Osteoblast (primary cell): ENCODE results near the gene ZNF575. TPM values are rescaled to one million over a fixed set of nuclear protein-coding genes. Genes with fewer than 3 reads are reported as not detected.
A peak's percentile ranks its signal among the peaks of the same experiment; 100 is the strongest.

Experiments used
- DNase-seq: peaks from one replicate; pipeline ENCODE4 v3.0.0; 2011; ENCODE audit warnings: low spot score, mixed read lengths; ENCODE audit not compliant: insufficient read length; ENCODE audit errors: missing footprints
- H2AFZ ChIP-seq: 2 replicates; pipeline ENCODE4 v1.6.0; 2011; ENCODE audit warnings: mild to moderate bottlenecking, low read length
- H3K27ac ChIP-seq: 2 replicates; pipeline ENCODE4 v1.5.1; 2011; ENCODE audit warnings: mild to moderate bottlenecking, low read depth, low read length, moderate library complexity
- H3K27me3 ChIP-seq: 2 replicates; pipeline ENCODE4 v1.6.0; 2012; ENCODE audit warnings: mild to moderate bottlenecking, control low read depth, inconsistent platforms, low read length, moderate library complexity; ENCODE audit not compliant: insufficient read depth
- H3K36me3 ChIP-seq: 2 replicates; pipeline ENCODE4 v1.5.1; 2011; ENCODE audit warnings: mild to moderate bottlenecking, low read length, control low read depth, moderate library complexity; ENCODE audit not compliant: insufficient read depth
- H3K4me1 ChIP-seq: 2 replicates; pipeline ENCODE4 v1.5.1; 2011; ENCODE audit warnings: mild to moderate bottlenecking, low read length, control low read depth, moderate library complexity; ENCODE audit not compliant: insufficient read depth
- H3K4me2 ChIP-seq: 2 replicates; pipeline ENCODE4 v1.6.0; 2011; ENCODE audit warnings: mild to moderate bottlenecking, low read length; ENCODE audit not compliant: insufficient read depth
- H3K4me3 ChIP-seq: fragments of 200-600 bp; sonication (generic); 3 replicates; pipeline ENCODE4 v1.5.1; 2012; ENCODE audit warnings: mild to moderate bottlenecking, low read length, inconsistent platforms; ENCODE audit not compliant: insufficient read depth
- H3K79me2 ChIP-seq: 2 replicates; pipeline ENCODE4 v1.6.0; 2012; ENCODE audit warnings: mild to moderate bottlenecking, low read length, control low read depth, inconsistent platforms; ENCODE audit not compliant: insufficient read depth
- H3K9me3 ChIP-seq: 2 replicates; pipeline ENCODE4 v1.5.1; 2011; ENCODE audit warnings: low read depth, low read length, control low read depth
- H4K20me1 ChIP-seq: 2 replicates; pipeline ENCODE4 v1.6.0; 2012; ENCODE audit warnings: mild to moderate bottlenecking, low read length, control low read depth; ENCODE audit not compliant: insufficient read depth
- total RNA-seq: library from RNA; depleted of rRNA; stranded (reverse); fragments of >200 nt; gene quantifications from 2 replicates; pipeline ENCODE4 v1.2.3, GENCODE V29; 2012
- TF ChIP-seq, protein P1 (sequence below): IDR thresholded peaks from 2 replicates; pipeline ENCODE4 v1.5.1; 2011; ENCODE audit warnings: mild to moderate bottlenecking, low read depth, low read length, moderate library complexity; ENCODE audit errors: extremely low read depth

The ZNF575 gene
- total RNA-seq, 1 donor: 0.72 TPM

DNA sequence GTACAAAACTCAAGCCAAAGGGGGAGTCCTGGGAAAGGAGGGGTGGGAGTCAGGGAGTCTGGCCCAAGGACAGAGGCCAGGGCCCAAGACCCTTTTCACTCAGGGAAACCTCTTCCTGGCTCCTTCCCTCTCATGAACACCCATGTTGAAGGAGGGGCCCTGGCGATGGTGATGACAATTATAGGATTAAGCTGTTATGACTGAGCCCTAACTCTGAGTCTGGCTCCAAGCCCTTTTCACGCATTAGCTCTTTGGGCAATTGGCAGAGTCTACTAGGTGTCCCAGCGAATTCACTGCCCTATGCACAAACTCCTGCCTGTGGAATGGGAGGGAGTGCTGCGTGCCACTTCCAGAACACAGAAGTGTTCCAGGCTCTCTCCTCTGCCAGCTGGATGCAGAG, 20.7 kb downstream of the ZNF575 start:
- DNase-seq: peak; percentile 72
- no peak overlapping the region for H3K4me3 ChIP-seq
- no peak overlapping the region for H3K4me2 ChIP-seq
- H3K27ac ChIP-seq: no peak overlapping the region
- peaks cover 8% of the 10 kb centered on the region for H3K79me2 ChIP-seq
- H4K20me1 ChIP-seq: peaks cover 3% of the 10 kb centered on the region
- peaks cover 40% of the 10 kb centered on the region for H3K36me3 ChIP-seq
- H3K27me3 ChIP-seq: no peaks in the 10 kb centered on the region
- peaks cover 7% of the 10 kb centered on the region for H3K4me1 ChIP-seq
- no peaks in the 10 kb centered on the region for H3K9me3 ChIP-seq
- H2AFZ ChIP-seq: no peak overlapping the region
- TF ChIP-seq, protein P1, sequence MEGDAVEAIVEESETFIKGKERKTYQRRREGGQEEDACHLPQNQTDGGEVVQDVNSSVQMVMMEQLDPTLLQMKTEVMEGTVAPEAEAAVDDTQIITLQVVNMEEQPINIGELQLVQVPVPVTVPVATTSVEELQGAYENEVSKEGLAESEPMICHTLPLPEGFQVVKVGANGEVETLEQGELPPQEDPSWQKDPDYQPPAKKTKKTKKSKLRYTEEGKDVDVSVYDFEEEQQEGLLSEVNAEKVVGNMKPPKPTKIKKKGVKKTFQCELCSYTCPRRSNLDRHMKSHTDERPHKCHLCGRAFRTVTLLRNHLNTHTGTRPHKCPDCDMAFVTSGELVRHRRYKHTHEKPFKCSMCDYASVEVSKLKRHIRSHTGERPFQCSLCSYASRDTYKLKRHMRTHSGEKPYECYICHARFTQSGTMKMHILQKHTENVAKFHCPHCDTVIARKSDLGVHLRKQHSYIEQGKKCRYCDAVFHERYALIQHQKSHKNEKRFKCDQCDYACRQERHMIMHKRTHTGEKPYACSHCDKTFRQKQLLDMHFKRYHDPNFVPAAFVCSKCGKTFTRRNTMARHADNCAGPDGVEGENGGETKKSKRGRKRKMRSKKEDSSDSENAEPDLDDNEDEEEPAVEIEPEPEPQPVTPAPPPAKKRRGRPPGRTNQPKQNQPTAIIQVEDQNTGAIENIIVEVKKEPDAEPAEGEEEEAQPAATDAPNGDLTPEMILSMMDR: no peak

DNA sequence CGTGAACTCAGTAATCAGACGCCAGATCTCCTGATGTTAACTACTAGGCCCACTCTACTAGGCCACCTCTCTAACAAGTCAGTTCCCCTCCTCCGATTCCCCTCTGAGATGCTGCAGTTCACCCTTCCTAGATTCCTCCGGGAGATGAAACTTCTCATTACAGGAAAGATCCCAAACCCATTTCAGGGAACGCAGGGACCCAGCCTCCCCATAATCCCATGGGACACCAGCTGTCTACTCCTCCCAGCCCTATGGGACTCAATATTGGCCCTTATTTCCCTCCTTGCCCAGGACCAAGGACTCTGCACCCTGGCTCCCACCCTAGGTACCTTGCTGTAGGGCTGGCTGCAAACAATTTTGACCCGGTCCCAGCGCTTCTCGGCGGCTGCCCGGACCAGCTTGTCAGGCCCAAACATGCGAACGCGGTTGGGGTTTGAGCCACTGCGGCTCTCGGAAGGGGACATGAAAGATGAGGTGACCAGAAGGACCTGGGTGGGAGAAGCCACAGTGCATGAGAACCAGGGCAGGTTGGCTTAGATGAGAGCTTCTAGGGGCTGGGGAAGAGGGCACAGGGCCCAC, 21.4 kb downstream of the ZNF575 start:
- TF ChIP-seq, protein P1: no peak
- H3K4me2 ChIP-seq: no peak overlapping the region
- no peaks in the 10 kb centered on the region for H3K27me3 ChIP-seq
- H4K20me1 ChIP-seq: peaks cover 3% of the 10 kb centered on the region
- H3K36me3 ChIP-seq: peaks cover 38% of the 10 kb centered on the region
- H3K4me1 ChIP-seq: peaks cover 7% of the 10 kb centered on the region
- peak; percentile 59 for DNase-seq
- peaks cover 8% of the 10 kb centered on the region for H3K79me2 ChIP-seq
- H3K9me3 ChIP-seq: no peaks in the 10 kb centered on the region
- H3K27ac ChIP-seq: peak overlapping the region; percentile 11
- H3K4me3 ChIP-seq: no peak overlapping the region
- H2AFZ ChIP-seq: no peak overlapping the region

DNA sequence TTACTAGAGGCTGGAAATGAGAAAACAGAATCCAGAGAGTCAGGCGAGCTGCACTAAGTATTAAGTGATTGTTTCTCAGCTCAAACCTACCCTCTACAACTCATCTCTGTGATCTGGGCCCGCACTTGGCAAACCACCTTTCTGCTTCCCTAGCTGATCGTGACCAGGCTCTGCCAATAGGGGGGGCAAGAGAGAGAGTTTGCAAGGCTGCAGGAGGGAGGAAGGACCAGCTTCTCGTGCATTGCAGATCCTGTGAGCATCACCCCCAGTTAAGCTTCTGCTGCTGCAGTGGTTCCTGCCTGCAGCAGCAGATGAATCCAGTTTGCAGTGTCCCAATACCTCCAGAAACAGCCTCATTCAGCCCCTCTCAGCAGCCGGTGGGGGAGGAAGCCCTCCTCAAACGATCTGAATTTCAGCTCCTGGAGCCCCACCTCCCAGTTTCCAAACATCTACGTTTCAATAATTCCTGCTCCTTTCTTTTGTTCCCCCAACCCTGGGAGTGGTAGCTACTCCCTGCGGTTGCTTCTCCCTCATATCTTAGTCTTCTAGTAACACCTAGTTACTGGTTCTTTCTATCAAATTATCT, 22.3 kb downstream of the ZNF575 start:
- Histone ChIP-seq H3K4me3 (no peak overlapping the region), H4K20me1 (peaks cover 3% of the 10 kb centered on the region), H3K4me2 (no peak overlapping the region), H3K9me3 (no peaks in the 10 kb centered on the region), H3K27ac (peak overlapping the region; percentile 11), H3K79me2 (peaks cover 8% of the 10 kb centered on the region), H3K27me3 (no peaks in the 10 kb centered on the region), H2AFZ (no peak overlapping the region), H3K36me3 (peaks cover 37% of the 10 kb centered on the region), H3K4me1 (peaks cover 8% of the 10 kb centered on the region)
- peak; percentile 97 for DNase-seq
- TF ChIP-seq, protein P1: peak; percentile 91

DNA sequence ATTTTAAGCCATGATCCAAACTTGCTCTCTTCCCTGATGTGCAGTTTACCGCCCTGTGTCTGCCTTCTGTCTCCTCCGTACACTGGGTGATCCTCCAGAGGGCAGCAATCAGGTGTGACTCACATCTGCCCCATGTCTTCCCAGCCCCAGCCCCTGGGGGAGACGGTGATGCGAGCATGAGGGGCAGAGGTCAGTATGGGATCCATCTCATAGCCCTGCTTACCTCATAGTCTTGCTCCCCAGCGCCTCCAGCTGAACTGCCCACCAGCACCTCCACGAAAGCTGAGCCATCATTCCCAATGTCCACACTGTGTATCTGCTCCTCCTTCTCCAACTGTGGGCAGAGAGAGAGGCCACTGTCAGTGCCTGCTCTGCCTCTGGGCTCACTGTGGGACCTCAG, 27.7 kb downstream of the ZNF575 start:
- peaks cover 33% of the 10 kb centered on the region for H3K4me1 ChIP-seq
- no peaks in the 10 kb centered on the region for H3K27me3 ChIP-seq
- DNase-seq: peak; percentile 90
- TF ChIP-seq, protein P1: peak; percentile 47
- H4K20me1 ChIP-seq: no peaks in the 10 kb centered on the region
- H3K36me3 ChIP-seq: peaks cover 8% of the 10 kb centered on the region
- H3K4me2 ChIP-seq: peak overlapping the region; percentile 5
- H3K79me2 ChIP-seq: peaks cover 24% of the 10 kb centered on the region
- H2AFZ ChIP-seq: peak overlapping the region; percentile 20
- peak overlapping the region; percentile 89 for H3K27ac ChIP-seq
- no peaks in the 10 kb centered on the region for H3K9me3 ChIP-seq
- H3K4me3 ChIP-seq: no peak overlapping the region
